Ecto neural progenitor cell (in vitro differentiated cells): Measurements from ENCODE around the gene PLN.

Experiments
- DNase-seq: peaks from one replicate; pipeline ENCODE4 v3.0.0-alpha.2; 2018; ENCODE audit warnings: low spot score

PLN gene

DNA sequence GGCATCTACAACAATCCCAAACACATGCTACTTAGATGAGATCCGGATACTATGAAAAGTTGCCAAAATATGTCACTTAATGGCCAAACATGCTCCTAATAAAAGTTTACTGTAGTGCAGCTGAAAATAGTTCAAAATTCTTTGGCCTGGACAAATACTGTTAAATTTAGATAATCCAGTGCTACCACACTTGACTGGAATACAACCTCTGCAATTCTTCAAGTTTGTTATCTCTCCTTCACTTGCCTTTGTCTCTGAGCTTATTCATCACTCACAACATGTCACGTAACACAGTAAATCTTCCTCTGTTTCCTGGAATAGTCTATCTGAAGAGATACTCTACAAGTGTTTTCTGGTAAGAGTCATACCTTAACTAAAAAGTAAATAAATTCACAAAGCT is 10.5 kb upstream of the PLN start:
- DNase-seq = no peak

DNA sequence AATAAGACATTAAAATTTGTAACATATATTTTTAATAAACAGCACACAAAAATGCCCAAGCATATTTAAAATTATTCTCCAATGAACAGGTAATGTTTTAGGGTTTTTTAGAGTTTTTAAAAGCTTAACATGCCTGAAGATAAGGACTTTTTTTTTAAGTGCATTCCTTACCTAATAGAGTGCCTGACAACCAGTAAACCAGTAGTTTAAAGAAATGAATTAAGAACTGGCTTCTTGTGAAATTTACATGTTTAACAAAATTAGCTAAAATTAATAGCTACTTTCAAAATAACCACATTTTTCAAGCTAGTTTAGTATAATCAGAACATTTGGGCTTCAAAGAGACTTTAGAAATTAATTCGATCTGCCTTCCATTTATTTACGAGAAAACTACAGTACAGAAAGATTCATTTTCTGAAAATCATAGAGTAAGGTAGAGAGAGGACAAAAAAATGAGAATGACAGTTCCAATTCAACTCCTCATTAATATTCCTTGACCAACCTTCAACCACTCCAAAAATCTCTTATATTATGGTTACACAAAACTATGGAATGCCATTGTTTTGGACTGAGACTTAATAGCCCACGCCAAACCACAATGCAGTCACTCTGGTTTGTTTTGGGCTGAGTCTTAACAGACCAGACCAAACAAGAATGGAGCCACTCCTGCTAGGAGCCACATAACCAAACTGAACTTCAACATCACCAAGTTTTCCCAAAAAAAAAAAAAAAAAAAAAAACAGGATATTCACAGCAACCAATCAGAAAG is 5.7 kb upstream of the PLN start:
- DNase-seq = no peak

DNA sequence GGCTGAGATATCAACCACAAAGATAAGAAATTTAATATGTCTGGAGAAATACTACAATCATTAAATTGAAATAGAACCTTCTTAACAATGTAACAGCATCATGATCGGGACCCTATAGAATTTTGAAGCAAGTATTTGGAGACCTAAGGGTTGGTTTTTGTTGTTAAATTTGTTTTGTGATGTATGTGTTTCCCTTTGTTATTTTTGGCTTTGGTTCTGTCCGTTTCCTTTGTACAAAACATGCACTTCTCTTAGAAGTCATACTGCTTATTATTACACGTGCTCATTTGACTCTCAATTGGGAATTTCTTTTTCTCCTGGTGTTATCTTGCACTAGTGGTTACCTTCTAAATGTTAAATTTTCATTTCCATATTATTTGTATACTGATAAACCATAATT is 4.0 kb upstream of the PLN start:
- no peak for DNase-seq

DNA sequence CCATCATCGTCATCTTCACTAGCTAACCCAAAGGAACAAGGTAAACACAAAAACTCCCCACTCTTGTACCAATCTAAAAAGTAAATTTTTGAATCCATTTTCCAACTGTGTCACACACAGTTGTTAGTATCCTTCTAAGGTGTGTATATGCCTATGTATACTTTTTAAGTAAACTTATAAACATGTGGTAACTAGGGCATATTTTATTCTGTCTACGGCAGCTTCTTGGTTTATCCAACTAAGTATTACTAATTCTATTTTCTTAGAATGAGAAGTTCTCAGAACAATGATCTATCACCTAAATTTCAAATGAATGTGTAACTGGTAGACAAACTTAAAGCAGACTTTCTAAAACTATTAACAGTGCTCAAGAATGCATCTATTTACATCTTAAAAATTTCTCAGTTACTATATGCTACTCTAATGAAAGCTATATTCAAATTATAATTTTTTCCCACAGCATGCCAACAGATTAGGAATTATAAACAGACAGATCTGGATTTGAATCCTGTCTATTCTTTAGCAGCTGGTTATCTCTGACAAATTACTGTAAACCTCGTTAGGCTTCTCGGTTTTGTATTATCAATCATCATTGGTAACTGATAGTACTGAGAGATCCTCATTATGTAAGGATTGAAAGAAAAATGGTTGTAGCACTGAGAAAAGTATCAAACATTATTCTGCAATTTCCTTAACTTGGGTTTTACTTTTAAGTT is 1.8 kb upstream of the PLN start:
- no peak for DNase-seq

- no peak for DNase-seq
These were observed 1.2 kb upstream of the PLN start for GRCh38 chr6:118546880-118547218.

DNA sequence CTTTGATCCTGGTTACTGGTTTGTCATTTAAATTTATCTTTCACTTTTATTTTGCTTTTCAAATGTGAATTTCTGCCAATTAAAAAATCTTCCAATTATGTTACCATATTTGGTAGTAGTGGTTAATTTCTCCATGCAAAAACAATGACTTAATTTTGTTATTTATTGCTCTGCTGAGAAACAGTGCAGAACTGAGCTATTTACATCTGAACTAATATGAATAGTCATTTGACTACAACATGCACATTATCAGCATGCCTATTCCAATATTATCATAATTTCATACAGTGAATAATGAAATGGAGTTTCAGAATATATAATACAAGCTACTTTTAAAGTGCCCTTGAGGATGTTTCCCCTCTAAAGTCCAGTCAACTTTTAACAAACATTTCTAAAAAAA is 517 bp downstream of the PLN start:
- no peak for DNase-seq

DNA sequence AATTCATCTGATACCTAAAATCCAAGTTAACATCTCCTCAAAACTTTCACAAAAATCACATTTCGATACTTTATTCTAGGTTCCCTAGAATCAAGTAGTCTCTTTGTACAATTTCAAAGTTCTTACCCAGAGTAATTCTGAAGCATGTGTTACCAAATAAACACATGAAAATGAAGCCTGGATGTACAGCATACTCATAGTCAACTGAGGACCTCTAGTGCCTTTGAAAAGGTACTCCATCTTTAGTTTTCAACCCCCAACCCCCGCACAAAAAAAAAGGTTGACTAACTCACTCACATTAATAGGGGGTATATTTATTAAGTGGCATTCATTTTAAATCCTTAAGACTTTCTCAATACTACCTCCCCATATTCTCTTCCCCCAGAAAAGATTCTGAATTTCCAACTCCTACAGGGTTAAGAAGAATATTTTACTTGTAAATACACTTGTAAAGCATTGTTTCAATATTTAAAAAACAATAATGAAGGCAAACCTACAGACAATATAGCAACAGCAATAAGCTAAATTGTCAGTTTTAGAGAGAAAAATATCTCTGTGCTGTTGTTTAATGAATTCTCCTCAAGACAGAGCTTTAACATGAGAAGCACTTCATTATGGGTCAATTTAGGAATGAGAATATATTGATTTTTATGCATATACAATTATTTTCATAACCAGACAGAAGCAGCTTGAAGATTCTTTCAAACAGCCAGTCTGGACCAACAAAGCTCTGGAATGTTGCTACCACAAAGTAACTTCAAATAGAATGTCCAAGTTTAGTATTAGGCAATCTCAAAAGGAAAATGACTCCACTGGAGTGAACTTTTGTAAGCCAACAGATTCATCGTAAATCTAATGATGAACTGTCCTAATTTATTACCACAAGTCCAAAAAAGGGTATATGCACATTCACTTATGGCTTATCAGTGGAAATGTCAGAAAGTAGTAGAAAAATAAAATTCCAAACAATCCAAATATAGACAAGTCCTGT is 3.3 kb downstream of the PLN start:
- no peak for DNase-seq

DNA sequence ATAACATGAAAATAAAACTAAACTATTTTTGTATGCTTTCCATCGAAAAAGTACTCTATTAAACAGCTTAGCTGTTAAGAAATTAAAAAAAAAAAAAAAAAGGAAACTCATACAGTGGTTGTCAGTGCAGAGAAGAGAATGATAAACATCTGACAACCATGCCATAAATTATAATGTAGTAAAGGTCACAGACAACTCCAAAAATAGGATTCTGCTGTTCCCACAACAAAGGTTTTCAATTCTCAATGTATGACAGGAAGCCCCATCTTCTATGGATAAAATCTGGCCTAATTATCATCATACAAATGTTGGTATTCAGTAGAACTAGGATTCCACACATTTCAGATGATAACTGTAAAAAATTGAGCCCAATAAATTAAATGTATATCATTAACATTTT is 5.0 kb downstream of the PLN start:
- DNase-seq = no peak

- no peak for DNase-seq
These were observed 6.6 kb downstream of the PLN start for GRCh38 chr6:118554698-118555097.

- no peak for DNase-seq
These were observed 10.5 kb downstream of the PLN start for GRCh38 chr6:118558464-118559217.

DNA sequence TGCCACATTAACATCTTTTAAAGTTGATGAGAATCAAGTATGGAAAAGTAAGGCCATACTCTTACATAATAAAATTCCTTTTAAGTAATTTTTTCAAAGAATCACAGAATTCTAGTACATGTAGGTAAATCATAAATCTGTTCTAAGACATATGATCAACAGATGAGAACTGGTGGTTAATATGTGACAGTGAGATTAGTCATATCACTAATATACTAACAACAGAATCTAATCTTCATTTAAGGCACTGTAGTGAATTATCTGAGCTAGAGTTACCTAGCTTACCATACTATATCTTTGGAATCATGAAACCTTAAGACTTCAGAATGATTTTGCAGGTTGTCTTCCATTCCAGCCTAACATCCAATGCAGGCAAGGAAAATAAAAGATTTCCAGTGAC is 11.6 kb downstream of the PLN start:
- DNase-seq = no peak

GRCh38 chr6:118562248-118562647 is 14.2 kb downstream of the PLN start:
- no peak for DNase-seq

GRCh38 chr6:118562959-118563358 is 14.9 kb downstream of the PLN start:
- DNase-seq = no peak

- no peak for DNase-seq
These were observed 17.3 kb downstream of the PLN start for GRCh38 chr6:118565311-118565960.

DNA sequence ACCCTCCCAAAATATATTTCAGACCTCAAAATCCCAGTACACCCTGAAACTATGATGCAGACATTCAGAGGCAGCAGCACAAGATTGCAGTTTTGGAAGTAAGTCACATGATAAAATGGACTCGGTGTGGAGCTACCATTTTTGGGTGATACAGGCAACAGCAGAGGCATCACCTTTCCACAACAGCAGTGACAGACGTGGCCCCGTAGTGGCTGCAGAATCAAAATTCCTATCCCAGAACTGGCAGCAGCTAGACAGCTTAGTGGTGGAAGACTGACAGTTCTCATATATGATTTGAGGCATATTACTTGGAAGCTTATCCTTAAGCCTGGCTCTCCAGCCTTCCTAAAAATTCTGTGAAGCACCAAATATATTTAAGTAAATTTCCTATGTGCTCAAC is 19.9 kb downstream of the PLN start:
- DNase-seq = no peak

GRCh38 chr6:118569498-118569897 is 21.4 kb downstream of the PLN start:
- no peak for DNase-seq

DNA sequence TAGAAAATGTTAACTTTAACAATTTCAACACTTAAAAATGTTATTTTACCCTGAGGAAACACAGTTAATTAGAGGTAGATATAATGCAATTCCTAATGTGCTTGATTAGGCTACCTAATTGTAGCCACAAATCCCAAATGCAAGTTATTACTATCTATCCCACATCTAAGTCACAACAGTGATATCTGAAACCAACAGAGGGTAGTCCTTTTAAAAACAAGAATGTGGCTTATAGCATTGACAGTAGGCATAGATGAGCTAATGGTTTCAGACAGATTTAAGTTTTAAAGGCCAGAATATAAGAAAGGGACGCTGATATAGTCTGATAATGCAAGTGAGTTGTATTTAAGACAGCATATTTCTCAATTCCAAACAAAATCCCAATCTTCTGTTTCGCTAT is 23.0 kb downstream of the PLN start:
- no peak for DNase-seq

GRCh38 chr6:118574051-118574865 is 26.2 kb downstream of the PLN start:
- no peak for DNase-seq

DNA sequence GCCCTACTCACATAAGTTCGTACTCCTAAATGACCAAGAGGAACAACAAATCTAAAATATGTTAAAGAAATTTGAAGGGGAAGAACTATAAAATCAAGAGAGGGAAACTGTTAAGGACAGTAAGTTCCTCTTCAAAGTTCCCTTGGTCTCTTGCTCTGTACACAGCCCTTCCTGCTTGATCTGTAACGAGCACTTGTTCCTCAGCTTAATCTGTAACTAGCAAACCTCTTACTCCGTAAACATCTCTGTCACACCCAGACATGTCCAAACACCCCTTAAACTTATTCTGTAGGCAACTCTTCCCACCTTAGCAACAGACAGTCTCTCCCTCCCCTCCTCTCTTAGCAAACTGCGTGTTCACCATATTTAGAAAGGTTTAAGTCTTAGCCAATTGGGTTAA is 29.9 kb downstream of the PLN start:
- no peak for DNase-seq

GRCh38 chr6:118578617-118579016 is 30.5 kb downstream of the PLN start:
- DNase-seq = no peak

DNA sequence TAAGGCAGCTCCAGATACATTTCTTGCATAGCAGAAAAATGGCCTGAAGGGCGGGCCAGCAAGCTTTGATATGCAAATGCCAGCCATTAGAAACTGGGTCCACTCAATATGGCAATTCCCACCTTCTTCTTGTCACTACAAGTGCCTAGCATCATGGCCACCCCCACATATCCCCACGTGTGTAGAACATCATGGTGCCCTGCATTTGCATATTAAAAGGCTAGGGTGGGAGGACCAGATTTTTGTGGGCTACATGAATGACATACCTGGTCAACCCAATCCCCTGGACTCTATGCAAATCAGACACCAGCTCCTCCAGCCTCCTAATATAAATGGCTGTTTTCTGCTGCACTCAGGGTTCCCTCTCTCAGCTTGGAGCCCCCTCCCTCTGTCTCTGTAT is 31.7 kb downstream of the PLN start:
- DNase-seq = no peak
